ENCODE measurements around the gene CHRNB2. TPM values are rescaled to one million over a fixed set of nuclear protein-coding genes. Genes with fewer than 3 reads are reported as not detected.

CHRNB2 gene
- total and polyA plus RNA-seq, 2 of the 8 experiments (the other 6 are each of a cell fraction or from before 2014, with no cell fraction given), result 3.1 to 4.1 TPM

- H4K5ac ChIP-seq (ENCODE audit: insufficient read length, low read depth, low read length), result no peak overlapping the region
- no peak overlapping the region for H4K91ac ChIP-seq (replicated peaks; ENCODE audit: insufficient read length, low read length)
- no peak overlapping the region for H3K4me2 ChIP-seq (ENCODE audit: insufficient read depth in 1 of 2, low read depth in 2 of 2, low read length in 2 of 2)
- no peak overlapping the region for H3K4ac ChIP-seq (replicated peaks; ENCODE audit: insufficient read length, low read depth, low read length)
- H4K20me1 ChIP-seq (replicated peaks in 1 of 2; ENCODE audit: control insufficient read depth in 1 of 2, insufficient read depth in 2 of 2, low read length in 2 of 2), result no peaks in the 10 kb centered on the region
- H3K56ac ChIP-seq (replicated peaks; ENCODE audit: insufficient read length, low read depth, low read length), result no peak overlapping the region
- H3K4me1 ChIP-seq (replicated peaks in 1 of 4; ENCODE audit: control insufficient read depth in 3 of 4, insufficient read depth in 4 of 4, low read length in 3 of 4), result no peaks in the 10 kb centered on the region; a peak in 1 of 7 replicates
- H3K9ac ChIP-seq (replicated peaks in 1 of 4; ENCODE audit: extremely low read depth in 1 of 4, low read depth in 3 of 4, low read length in 3 of 4), result no peak overlapping the region
- no peak overlapping the region for H2BK5ac ChIP-seq (ENCODE audit: low read depth, low read length)
- no peak overlapping the region for H2BK20ac ChIP-seq (ENCODE audit: low read length)
- H3K36me3 ChIP-seq (ENCODE audit: control insufficient read depth in 2 of 4, insufficient read depth in 4 of 4, low read length in 3 of 4), result no peaks in the 10 kb centered on the region; a peak in 1 of 8 replicates
- H4K8ac ChIP-seq (ENCODE audit: extremely low read depth, insufficient read depth, low read length), result no peak overlapping the region; the same call in 1 of the 2 replicates
- H3K23ac ChIP-seq (ENCODE audit: insufficient read length), result no peak overlapping the region
- H2AFZ ChIP-seq (ENCODE audit: low read length), result no peak overlapping the region
- peaks cover 0 to 3% (median 0%) of the 10 kb centered on the region in 4 experiments; a peak in 1 of 7 replicates for H3K27me3 ChIP-seq (replicated peaks in 1 of 4; ENCODE audit: control insufficient read depth in 3 of 4, extremely low read depth in 1 of 4, insufficient read depth in 3 of 4, low read length in 3 of 4)
- no peak overlapping the region for H2AK5ac ChIP-seq (ENCODE audit: low read depth, low read length)
- no peaks in the 10 kb centered on the region for H3K23me2 ChIP-seq (ENCODE audit: low read depth, low read length)
- no peak overlapping the region for H3K27ac ChIP-seq (ENCODE audit: low read depth, low read length)
- ChIA-PET CTCF (ENCODE audit: partially characterized antibody) (interaction anchor here (1.5 kb wide), 2 partner anchors 12 to 27 kb away, joined by 4 read pairs; no protein-coding TSS in a partner anchor), POLR2A (ENCODE audit: partially characterized antibody) (interaction anchor here (0.9 kb wide), 1 partner anchor 51 kb away, joined by 3 read pairs; no protein-coding TSS in a partner anchor)
- no peak for FAIRE-seq
- H3K79me1 ChIP-seq (ENCODE audit: low read depth, low read length), result no peaks in the 10 kb centered on the region
- DNase-seq (ENCODE audit: low read depth in 1 of 2, low spot score in 2 of 2), result no peak
- no peak overlapping the region for H3K14ac ChIP-seq (ENCODE audit: insufficient read length)
- no peak overlapping the region for H2BK120ac ChIP-seq (replicated peaks; ENCODE audit: low read depth, low read length)
- no peaks in the 10 kb centered on the region for H3K9me3 ChIP-seq (ENCODE audit: insufficient read depth in 2 of 2, low read depth in 1 of 2, low read length in 1 of 2)
- no peak overlapping the region for H3K4me3 ChIP-seq (ENCODE audit: extremely low read depth in 1 of 4, insufficient read depth in 2 of 4, low read depth in 3 of 4, low read length in 4 of 4)
- no peaks in the 10 kb centered on the region for H3K79me2 ChIP-seq (ENCODE audit: control insufficient read depth in 1 of 2, insufficient read depth in 2 of 2, low read length in 2 of 2)
- H2BK12ac ChIP-seq (ENCODE audit: low read depth, low read length), result no peak overlapping the region
- no peak overlapping the region for H3K18ac ChIP-seq (ENCODE audit: extremely low read depth, low read length)
- no peak overlapping the region for H2BK15ac ChIP-seq (ENCODE audit: low read length)
- WGBS, 2 experiments (ENCODE audit: extremely low coverage in 1 of 2, insufficient coverage in 1 of 2, insufficient read length in 1 of 2, insufficient replicate concordance in 2 of 2, low coverage in 1 of 2, low lambda C conversion rate in 2 of 2, missing lambda C conversion rate in 1 of 2), result 82% methylated on average over 9 of the region's 9 CpGs; no CpG with 5 or more reads in 1 of the 2 experiments
- TF ChIP-seq NRF1 (IDR thresholded peaks at IDR 0.05; ENCODE audit: low read depth, low read length) (no peak), MAFK (IDR thresholded peaks at IDR 0.05; ENCODE audit: low read depth, low read length) (no peak), CTBP2 (IDR thresholded peaks at IDR 0.05; ENCODE audit: borderline replicate concordance, insufficient read depth, insufficient read length, low read length) (no peak), USF2 (IDR thresholded peaks at IDR 0.05; ENCODE audit: low read length) (no peak), EZH2 (IDR thresholded peaks at IDR 0.05; ENCODE audit: low read depth, low read length, severe bottlenecking) (no peak), JUND (IDR thresholded peaks at IDR 0.05; ENCODE audit: low read length) (no peak), CBX5 (IDR thresholded peaks at IDR 0.05; ENCODE audit: low read depth, low read length) (no peak), GABPA (IDR thresholded peaks at IDR 0.05; ENCODE audit: borderline replicate concordance, insufficient read depth, low read length) (no peak), PHF8 (conservative IDR thresholded peaks at IDR 0.05; ENCODE audit: low read depth, low read length) (no peak), HDAC6 (IDR thresholded peaks at IDR 0.05; ENCODE audit: low read depth, low read length) (no peak), CEBPB (IDR thresholded peaks at IDR 0.05; ENCODE audit: low read depth, low read length) (no peak), BCL11A (IDR thresholded peaks at IDR 0.05; ENCODE audit: low read depth in 2 of 2, low read length in 2 of 2) (no peak), POLR2AphosphoS5 (IDR thresholded peaks at IDR 0.05; ENCODE audit: low read depth, low read length) (no peak), SRF (IDR thresholded peaks at IDR 0.05; ENCODE audit: low read depth, low read length) (no peak)
Observed at GRCh38 chr1:154519591-154519991, 48.0 kb upstream of the CHRNB2 start.

All from H1 (cell line).